Measurements from ENCODE around the gene CNOT6. TPM values are rescaled to one million over a fixed set of nuclear protein-coding genes. Genes with fewer than 3 reads are reported as not detected.
"Not testable (repeated sequence)": the region's sequence is repeated elsewhere in the genome, so short reads cannot be mapped to it uniquely, and the experiment has no call there.

Gene CNOT6
- total RNA-seq, 1 experiment from 2014 or later = 10.6 TPM

DNA sequence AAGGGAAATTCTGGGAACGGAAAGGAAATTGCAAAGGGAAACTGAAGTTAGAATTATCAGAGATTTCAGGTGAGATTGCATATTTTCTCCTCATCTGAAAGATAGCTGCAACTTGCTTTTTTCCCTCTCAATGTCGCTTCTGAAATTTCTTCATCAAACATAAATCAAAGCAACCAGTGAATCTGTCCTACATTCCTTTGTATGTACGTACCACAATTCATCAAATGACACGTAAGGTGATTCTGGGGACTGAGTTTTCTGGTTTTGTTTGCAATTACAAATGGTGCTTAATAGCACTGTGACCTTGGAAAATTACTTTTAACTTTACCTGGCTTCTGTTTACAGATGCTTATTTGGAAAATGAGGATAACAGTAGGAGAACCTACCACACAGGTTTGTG lies 21.9 kb upstream of the CNOT6 start:
- CTCF ChIA-PET = no interaction called here

DNA sequence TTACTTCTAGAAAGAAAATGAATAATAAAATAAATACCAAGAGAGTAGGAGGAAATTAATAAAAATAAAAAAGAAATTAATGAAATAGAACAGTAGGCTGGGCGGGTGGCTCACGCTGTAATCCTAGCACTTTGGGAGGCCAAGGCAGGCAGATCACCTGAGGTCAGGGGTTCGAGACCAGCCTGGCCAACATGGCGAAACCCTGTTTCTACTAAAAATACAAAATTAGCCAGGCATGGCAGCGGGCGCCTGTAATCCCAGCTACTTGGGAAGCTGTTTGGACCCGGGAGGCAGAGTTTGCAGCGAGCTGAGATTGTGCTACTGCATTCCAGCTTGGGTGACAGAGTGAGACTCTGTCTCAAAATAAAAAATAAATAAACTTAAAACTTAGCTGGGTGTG lies 20.8 kb upstream of the CNOT6 start:
- H3K4me1 ChIP-seq (ENCODE audit: insufficient read depth, low read length); BruUV-seq (replicated peaks); POLR2A ChIA-PET (ENCODE audit: unreplicated experiment); H3K27ac ChIP-seq (ENCODE audit: low read length); DNase-seq; H4K20me1 ChIP-seq (ENCODE audit: low read length); H3K9ac ChIP-seq (ENCODE audit: low read length); H3K36me3 ChIP-seq (ENCODE audit: low read depth, low read length); H3K9me2 ChIP-seq (replicated peaks; ENCODE audit: low read length); H2AFZ ChIP-seq (ENCODE audit: low read length); H3K4me2 ChIP-seq (ENCODE audit: low read length); H3K79me2 ChIP-seq (ENCODE audit: low read length); H3K9me3 ChIP-seq (ENCODE audit: low read length); ATAC-seq; H3K27me3 ChIP-seq (ENCODE audit: low read length); H3F3A ChIP-seq (ENCODE audit: low read length, unreplicated experiment); H3K4me3 ChIP-seq (ENCODE audit: low read length): not testable (repeated sequence)
- intact Hi-C loops (cut with micrococcal nuclease) = loop anchor here (5.0 kb wide), 2 partner anchors 141 to 161 kb away; no protein-coding TSS in a partner anchor
- CTCF ChIA-PET = interaction anchor here (0.6 kb wide), 1 partner anchor 10 kb away, joined by 3 read pairs; no protein-coding TSS in a partner anchor

More for the DNA sequence above, 21.9 kb upstream of the CNOT6 start:
- DNase-seq (no peak), ATAC-seq (no peak)
- no TSS peak for BruUV-seq (replicated peaks)
- Histone ChIP-seq H3K9me2 (replicated peaks; ENCODE audit: low read length) (no peaks in the 10 kb centered on the region), H3K4me3 (ENCODE audit: low read length) (no peak overlapping the region), H3K27me3 (ENCODE audit: low read length) (no peaks in the 10 kb centered on the region), H3K36me3 (ENCODE audit: low read depth, low read length) (no peaks in the 10 kb centered on the region), H4K20me1 (ENCODE audit: low read length) (no peaks in the 10 kb centered on the region), H3K4me2 (ENCODE audit: low read length) (no peak overlapping the region), H3K9ac (ENCODE audit: low read length) (no peak overlapping the region), H3K27ac (ENCODE audit: low read length) (no peak overlapping the region), H3K79me2 (ENCODE audit: low read length) (no peaks in the 10 kb centered on the region), H3K4me1 (ENCODE audit: insufficient read depth, low read length) (peaks cover 4% of the 10 kb centered on the region; the same call in 1 of the 2 replicates), H3F3A (ENCODE audit: low read length, unreplicated experiment) (no peaks in the 10 kb centered on the region), H3K9me3 (ENCODE audit: low read length) (no peaks in the 10 kb centered on the region), H2AFZ (ENCODE audit: low read length) (no peak overlapping the region)
- intact Hi-C loops (cut with micrococcal nuclease) = loop anchor here (5.0 kb wide), 2 partner anchors 140 to 160 kb away; no protein-coding TSS in a partner anchor
- POLR2A ChIA-PET (ENCODE audit: unreplicated experiment) = no interaction called here
- TF ChIP-seq EZH2phosphoT487 (IDR thresholded peaks at IDR 0.05; ENCODE audit: borderline replicate concordance, low read length) (no peak), EZH2 (IDR thresholded peaks at IDR 0.05; ENCODE audit: low read length, unreplicated experiment) (no peak)
- TF ChIP-seq, protein P1, sequence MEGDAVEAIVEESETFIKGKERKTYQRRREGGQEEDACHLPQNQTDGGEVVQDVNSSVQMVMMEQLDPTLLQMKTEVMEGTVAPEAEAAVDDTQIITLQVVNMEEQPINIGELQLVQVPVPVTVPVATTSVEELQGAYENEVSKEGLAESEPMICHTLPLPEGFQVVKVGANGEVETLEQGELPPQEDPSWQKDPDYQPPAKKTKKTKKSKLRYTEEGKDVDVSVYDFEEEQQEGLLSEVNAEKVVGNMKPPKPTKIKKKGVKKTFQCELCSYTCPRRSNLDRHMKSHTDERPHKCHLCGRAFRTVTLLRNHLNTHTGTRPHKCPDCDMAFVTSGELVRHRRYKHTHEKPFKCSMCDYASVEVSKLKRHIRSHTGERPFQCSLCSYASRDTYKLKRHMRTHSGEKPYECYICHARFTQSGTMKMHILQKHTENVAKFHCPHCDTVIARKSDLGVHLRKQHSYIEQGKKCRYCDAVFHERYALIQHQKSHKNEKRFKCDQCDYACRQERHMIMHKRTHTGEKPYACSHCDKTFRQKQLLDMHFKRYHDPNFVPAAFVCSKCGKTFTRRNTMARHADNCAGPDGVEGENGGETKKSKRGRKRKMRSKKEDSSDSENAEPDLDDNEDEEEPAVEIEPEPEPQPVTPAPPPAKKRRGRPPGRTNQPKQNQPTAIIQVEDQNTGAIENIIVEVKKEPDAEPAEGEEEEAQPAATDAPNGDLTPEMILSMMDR (conservative IDR thresholded peaks at IDR 0.05; ENCODE audit: low read depth, low read length) = no peak

DNA sequence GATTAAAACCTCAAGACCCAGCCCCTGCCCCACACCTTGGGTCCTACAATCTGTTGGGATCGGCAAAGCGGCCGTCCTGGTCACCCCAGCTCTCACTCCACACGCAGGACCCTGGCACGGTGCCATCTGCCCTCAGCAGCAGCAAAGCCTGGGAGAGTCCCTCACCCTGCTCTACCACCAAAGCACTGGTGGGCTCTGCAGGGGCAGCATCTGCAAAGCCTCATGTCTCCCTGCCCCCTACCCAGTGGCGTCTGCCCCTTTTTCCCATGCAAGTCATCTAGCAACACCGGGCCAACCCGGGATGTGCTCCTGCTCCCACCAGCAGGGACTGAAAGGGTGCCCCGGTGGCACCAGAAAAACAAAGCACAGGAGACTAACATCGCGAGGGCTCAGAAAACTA lies 19.6 kb upstream of the CNOT6 start:
- ChIA-PET CTCF (no interaction called here), POLR2A (ENCODE audit: unreplicated experiment) (no interaction called here)
- no peaks in the 10 kb centered on the region for H3K36me3 ChIP-seq (ENCODE audit: low read depth, low read length)
- no peaks in the 10 kb centered on the region for H3K9me3 ChIP-seq (ENCODE audit: low read length)
- no peak overlapping the region for H3K4me2 ChIP-seq (ENCODE audit: low read length)
- H3F3A ChIP-seq (ENCODE audit: low read length, unreplicated experiment) = no peaks in the 10 kb centered on the region
- H3K9me2 ChIP-seq (replicated peaks; ENCODE audit: low read length) = no peaks in the 10 kb centered on the region
- no peak overlapping the region for H2AFZ ChIP-seq (ENCODE audit: low read length)
- no peaks in the 10 kb centered on the region for H3K4me1 ChIP-seq (ENCODE audit: insufficient read depth, low read length)
- no TSS peak for BruUV-seq (replicated peaks)
- H4K20me1 ChIP-seq (ENCODE audit: low read length) = no peaks in the 10 kb centered on the region
- no peak for DNase-seq
- no peak overlapping the region for H3K9ac ChIP-seq (ENCODE audit: low read length)
- H3K27me3 ChIP-seq (ENCODE audit: low read length) = no peaks in the 10 kb centered on the region
- no peak for ATAC-seq
- intact Hi-C loops (cut with micrococcal nuclease) = loop anchor here (5.0 kb wide), 2 partner anchors 142 to 162 kb away; no protein-coding TSS in a partner anchor
- no peak overlapping the region for H3K4me3 ChIP-seq (ENCODE audit: low read length)
- no peaks in the 10 kb centered on the region for H3K79me2 ChIP-seq (ENCODE audit: low read length)
- H3K27ac ChIP-seq (ENCODE audit: low read length) = no peak overlapping the region
- no peak for TF ChIP-seq EZH2 (IDR thresholded peaks at IDR 0.05; ENCODE audit: low read length, unreplicated experiment)
- TF ChIP-seq, protein P1 (conservative IDR thresholded peaks at IDR 0.05; ENCODE audit: low read depth, low read length) = no peak
- TF ChIP-seq EZH2phosphoT487 (IDR thresholded peaks at IDR 0.05; ENCODE audit: borderline replicate concordance, low read length) = no peak

DNA sequence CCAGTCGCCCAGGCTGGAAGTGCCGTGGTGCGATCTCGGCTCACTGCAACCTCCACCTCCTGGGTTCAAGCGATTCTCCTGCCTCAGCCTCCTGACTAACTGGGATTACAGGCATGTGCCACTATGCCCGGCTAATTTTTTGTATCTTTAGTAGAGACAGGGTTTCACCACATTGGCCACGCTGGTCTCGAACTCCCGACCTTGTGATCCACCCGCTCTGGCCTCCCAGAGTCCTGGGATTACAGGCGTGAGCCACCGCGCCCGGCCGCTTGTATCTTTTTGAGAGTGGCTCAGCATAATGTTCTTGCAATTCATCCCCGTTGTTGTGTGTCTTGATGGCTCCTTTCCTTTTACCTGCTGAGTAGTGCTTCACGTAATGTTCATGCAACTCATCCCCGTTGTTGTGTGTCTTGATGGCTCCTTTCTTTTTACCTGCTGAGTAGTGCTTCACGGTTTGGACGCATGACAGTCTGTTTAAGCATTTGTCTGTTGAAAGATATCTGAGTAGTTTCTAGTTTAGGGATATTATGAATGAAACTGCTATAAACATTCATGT lies 18.1 kb upstream of the CNOT6 start:
- H3K27ac ChIP-seq (ENCODE audit: low read length); H3K4me1 ChIP-seq (ENCODE audit: insufficient read depth, low read length); H3F3A ChIP-seq (ENCODE audit: low read length, unreplicated experiment); H3K4me3 ChIP-seq (ENCODE audit: low read length); H2AFZ ChIP-seq (ENCODE audit: low read length); H3K4me2 ChIP-seq (ENCODE audit: low read length); H3K9ac ChIP-seq (ENCODE audit: low read length); H4K20me1 ChIP-seq (ENCODE audit: low read length); ATAC-seq; H3K79me2 ChIP-seq (ENCODE audit: low read length); H3K27me3 ChIP-seq (ENCODE audit: low read length); H3K9me2 ChIP-seq (replicated peaks; ENCODE audit: low read length); DNase-seq; BruUV-seq (replicated peaks); H3K36me3 ChIP-seq (ENCODE audit: low read depth, low read length); CTCF ChIA-PET; H3K9me3 ChIP-seq (ENCODE audit: low read length); POLR2A ChIA-PET (ENCODE audit: unreplicated experiment); intact Hi-C loops (cut with micrococcal nuclease): not testable (repeated sequence)

All from PC-3 (cell line).